SK-N-SH treated with all-trans-retinoic acid at 6 μM for 48 hours (cell line): ENCODE results near the gene BMP10.

ENCODE experiments used
- ATAC-seq: fragments of 200-7000 bp; cut with Tn5 transposase; 3 replicates; pipeline ENCODE4 v1.9.1; 2020; ENCODE audit warnings: mild to moderate bottlenecking, moderate library complexity
- BACH2 ChIP-seq: fragments of 250-450 bp; sonication (Bioruptor Pico); IDR thresholded peaks from 2 replicates; pipeline ENCODE4 v1.9.0; 2021; ENCODE audit warnings: mild to moderate bottlenecking, borderline replicate concordance
- GLIS3 ChIP-seq: fragments of 250-450 bp; sonication (Bioruptor Pico); IDR thresholded peaks from 2 replicates; pipeline ENCODE4 v1.5.0; 2020; ENCODE audit warnings: mild to moderate bottlenecking, moderate library complexity
- ISL1 ChIP-seq: fragments of 250-450 bp; sonication (Bioruptor Pico); IDR thresholded peaks from 2 replicates; pipeline ENCODE4 v2.1.2; 2022; ENCODE audit warnings: mild to moderate bottlenecking, moderate library complexity
- OSR1 ChIP-seq: fragments of 250-450 bp; sonication (Bioruptor Pico); IDR thresholded peaks from 2 replicates; pipeline ENCODE4 v1.8.0; 2022; ENCODE audit warnings: moderate library complexity, mild to moderate bottlenecking, inconsistent platforms
- PPARA ChIP-seq: fragments of 250-450 bp; sonication (Bioruptor Pico); IDR thresholded peaks from 2 replicates; pipeline ENCODE4 v1.5.0; 2020; ENCODE audit warnings: mild to moderate bottlenecking, borderline replicate concordance
- RARB ChIP-seq: fragments of 250-450 bp; sonication (Bioruptor Pico); IDR thresholded peaks from 2 replicates; pipeline ENCODE4 v1.8.0; 2021; ENCODE audit warnings: mild to moderate bottlenecking, moderate library complexity
- SNAI2 ChIP-seq: fragments of 250-450 bp; sonication (Bioruptor Pico); IDR thresholded peaks from 2 replicates; pipeline ENCODE4 v1.5.0; 2020; ENCODE audit warnings: mild to moderate bottlenecking, moderate library complexity
- TCF4 ChIP-seq: fragments of 250-450 bp; sonication (Bioruptor Pico); IDR thresholded peaks from 2 replicates; pipeline ENCODE4 v1.8.0; 2021; ENCODE audit warnings: mild to moderate bottlenecking, moderate library complexity, borderline replicate concordance
- TOX ChIP-seq: fragments of 250-450 bp; sonication (Bioruptor Pico); IDR thresholded peaks from 2 replicates; pipeline ENCODE4 v1.8.0; 2021; ENCODE audit warnings: mild to moderate bottlenecking, moderate library complexity, borderline replicate concordance
- ZC3H10 ChIP-seq: fragments of 250-450 bp; sonication (Bioruptor Pico); IDR thresholded peaks from 2 replicates; pipeline ENCODE4 v1.5.1; 2021; ENCODE audit warnings: mild to moderate bottlenecking, moderate library complexity
- ZFP30 ChIP-seq: fragments of 450-650 bp; formaldehyde crosslinking; IDR thresholded peaks from 2 replicates; pipeline ENCODE4 v1.5.0; 2022; ENCODE audit warnings: mild to moderate bottlenecking, moderate library complexity
- ZNF565 ChIP-seq: fragments of 450-650 bp; formaldehyde crosslinking; conservative IDR thresholded peaks from 2 replicates; pipeline ENCODE4 v1.5.0; 2020; ENCODE audit warnings: low read depth, mild to moderate bottlenecking, moderate library complexity
- ZNF70 ChIP-seq: fragments of 450-650 bp; formaldehyde crosslinking; IDR thresholded peaks from 2 replicates; pipeline ENCODE4 v1.5.0; 2020; ENCODE audit warnings: mild to moderate bottlenecking, moderate library complexity
- TF ChIP-seq, protein P1 (sequence below): fragments of 250-450 bp; sonication (Bioruptor Pico); IDR thresholded peaks from 2 replicates; pipeline ENCODE4 v1.5.0; 2020; ENCODE audit warnings: mild to moderate bottlenecking, moderate library complexity
- TF ChIP-seq, protein P2 (sequence below): fragments of 250-450 bp; sonication (Bioruptor Pico); IDR thresholded peaks from 2 replicates; pipeline ENCODE4 v1.5.1; 2021; ENCODE audit warnings: mild to moderate bottlenecking, moderate library complexity
- TF ChIP-seq, protein P3 (sequence below): fragments of 250-450 bp; sonication (Bioruptor Pico); IDR thresholded peaks from 2 replicates; pipeline ENCODE4 v1.8.0; 2021; ENCODE audit warnings: low read depth, mild to moderate bottlenecking, moderate library complexity, borderline replicate concordance
- TF ChIP-seq, protein P4 (sequence below): fragments of 250-450 bp; sonication (Bioruptor Pico); IDR thresholded peaks from 2 replicates; pipeline ENCODE4 v1.8.0; 2020; ENCODE audit warnings: mild to moderate bottlenecking, moderate library complexity, borderline replicate concordance
- TF ChIP-seq, protein P5 (sequence below): fragments of 250-450 bp; sonication (Bioruptor Pico); IDR thresholded peaks from 2 replicates; pipeline ENCODE4 v1.5.1; 2020; ENCODE audit warnings: low read depth, mild to moderate bottlenecking, moderate library complexity

The BMP10 gene

DNA sequence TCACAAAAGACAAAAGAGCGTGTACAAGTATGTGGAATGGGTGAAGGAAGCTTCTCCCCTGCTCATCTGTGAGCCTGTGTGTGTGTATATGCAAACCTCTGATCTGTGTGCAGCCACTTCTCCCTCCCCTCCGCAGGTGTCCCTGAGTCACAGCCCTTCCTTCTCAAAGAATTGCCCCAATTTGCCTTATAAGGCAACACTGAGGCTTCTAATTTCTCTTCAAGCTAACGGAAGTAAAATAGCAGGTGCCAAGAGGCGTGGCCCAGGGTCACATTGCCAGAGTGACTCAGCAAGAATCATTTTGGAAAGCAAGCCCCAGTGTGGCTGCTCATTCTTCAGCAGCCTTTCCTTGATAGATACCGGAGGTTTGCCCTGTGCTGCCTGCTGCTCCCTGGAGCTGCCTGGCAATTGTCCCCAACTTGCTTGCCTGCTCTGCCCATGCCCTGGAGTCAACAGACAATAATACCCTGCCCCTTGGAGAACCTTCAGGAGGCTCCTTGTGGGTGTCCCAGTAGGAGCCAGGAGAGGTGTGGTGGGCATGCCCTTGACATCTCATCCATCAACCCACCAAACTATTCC, 37.3 kb upstream of the BMP10 start:
- TF ChIP-seq, protein P1, sequence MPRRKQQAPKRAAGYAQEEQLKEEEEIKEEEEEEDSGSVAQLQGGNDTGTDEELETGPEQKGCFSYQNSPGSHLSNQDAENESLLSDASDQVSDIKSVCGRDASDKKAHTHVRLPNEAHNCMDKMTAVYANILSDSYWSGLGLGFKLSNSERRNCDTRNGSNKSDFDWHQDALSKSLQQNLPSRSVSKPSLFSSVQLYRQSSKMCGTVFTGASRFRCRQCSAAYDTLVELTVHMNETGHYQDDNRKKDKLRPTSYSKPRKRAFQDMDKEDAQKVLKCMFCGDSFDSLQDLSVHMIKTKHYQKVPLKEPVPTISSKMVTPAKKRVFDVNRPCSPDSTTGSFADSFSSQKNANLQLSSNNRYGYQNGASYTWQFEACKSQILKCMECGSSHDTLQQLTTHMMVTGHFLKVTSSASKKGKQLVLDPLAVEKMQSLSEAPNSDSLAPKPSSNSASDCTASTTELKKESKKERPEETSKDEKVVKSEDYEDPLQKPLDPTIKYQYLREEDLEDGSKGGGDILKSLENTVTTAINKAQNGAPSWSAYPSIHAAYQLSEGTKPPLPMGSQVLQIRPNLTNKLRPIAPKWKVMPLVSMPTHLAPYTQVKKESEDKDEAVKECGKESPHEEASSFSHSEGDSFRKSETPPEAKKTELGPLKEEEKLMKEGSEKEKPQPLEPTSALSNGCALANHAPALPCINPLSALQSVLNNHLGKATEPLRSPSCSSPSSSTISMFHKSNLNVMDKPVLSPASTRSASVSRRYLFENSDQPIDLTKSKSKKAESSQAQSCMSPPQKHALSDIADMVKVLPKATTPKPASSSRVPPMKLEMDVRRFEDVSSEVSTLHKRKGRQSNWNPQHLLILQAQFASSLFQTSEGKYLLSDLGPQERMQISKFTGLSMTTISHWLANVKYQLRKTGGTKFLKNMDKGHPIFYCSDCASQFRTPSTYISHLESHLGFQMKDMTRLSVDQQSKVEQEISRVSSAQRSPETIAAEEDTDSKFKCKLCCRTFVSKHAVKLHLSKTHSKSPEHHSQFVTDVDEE (CRISPR knock-in tag): no peak
- TF ChIP-seq, protein P2, sequence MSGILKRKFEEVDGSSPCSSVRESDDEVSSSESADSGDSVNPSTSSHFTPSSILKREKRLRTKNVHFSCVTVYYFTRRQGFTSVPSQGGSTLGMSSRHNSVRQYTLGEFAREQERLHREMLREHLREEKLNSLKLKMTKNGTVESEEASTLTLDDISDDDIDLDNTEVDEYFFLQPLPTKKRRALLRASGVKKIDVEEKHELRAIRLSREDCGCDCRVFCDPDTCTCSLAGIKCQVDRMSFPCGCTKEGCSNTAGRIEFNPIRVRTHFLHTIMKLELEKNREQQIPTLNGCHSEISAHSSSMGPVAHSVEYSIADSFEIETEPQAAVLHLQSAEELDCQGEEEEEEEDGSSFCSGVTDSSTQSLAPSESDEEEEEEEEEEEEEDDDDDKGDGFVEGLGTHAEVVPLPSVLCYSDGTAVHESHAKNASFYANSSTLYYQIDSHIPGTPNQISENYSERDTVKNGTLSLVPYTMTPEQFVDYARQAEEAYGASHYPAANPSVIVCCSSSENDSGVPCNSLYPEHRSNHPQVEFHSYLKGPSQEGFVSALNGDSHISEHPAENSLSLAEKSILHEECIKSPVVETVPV: no peak
- TF ChIP-seq BACH2 (CRISPR knock-in tag): no peak
- TF ChIP-seq, protein P3, sequence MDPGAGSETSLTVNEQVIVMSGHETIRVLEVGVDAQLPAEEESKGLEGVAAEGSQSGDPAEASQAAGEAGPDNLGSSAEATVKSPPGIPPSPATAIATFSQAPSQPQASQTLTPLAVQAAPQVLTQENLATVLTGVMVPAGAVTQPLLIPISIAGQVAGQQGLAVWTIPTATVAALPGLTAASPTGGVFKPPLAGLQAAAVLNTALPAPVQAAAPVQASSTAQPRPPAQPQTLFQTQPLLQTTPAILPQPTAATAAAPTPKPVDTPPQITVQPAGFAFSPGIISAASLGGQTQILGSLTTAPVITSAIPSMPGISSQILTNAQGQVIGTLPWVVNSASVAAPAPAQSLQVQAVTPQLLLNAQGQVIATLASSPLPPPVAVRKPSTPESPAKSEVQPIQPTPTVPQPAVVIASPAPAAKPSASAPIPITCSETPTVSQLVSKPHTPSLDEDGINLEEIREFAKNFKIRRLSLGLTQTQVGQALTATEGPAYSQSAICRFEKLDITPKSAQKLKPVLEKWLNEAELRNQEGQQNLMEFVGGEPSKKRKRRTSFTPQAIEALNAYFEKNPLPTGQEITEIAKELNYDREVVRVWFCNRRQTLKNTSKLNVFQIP (CRISPR knock-in tag): no peak
- TF ChIP-seq ZNF565 (CRISPR knock-in tag): no peak
- TF ChIP-seq ISL1 (CRISPR knock-in tag): no peak
- no peak for TF ChIP-seq PPARA (CRISPR knock-in tag)
- no peak for TF ChIP-seq SNAI2 (CRISPR knock-in tag)
- TF ChIP-seq ZFP30: no peak
- TF ChIP-seq, protein P4, sequence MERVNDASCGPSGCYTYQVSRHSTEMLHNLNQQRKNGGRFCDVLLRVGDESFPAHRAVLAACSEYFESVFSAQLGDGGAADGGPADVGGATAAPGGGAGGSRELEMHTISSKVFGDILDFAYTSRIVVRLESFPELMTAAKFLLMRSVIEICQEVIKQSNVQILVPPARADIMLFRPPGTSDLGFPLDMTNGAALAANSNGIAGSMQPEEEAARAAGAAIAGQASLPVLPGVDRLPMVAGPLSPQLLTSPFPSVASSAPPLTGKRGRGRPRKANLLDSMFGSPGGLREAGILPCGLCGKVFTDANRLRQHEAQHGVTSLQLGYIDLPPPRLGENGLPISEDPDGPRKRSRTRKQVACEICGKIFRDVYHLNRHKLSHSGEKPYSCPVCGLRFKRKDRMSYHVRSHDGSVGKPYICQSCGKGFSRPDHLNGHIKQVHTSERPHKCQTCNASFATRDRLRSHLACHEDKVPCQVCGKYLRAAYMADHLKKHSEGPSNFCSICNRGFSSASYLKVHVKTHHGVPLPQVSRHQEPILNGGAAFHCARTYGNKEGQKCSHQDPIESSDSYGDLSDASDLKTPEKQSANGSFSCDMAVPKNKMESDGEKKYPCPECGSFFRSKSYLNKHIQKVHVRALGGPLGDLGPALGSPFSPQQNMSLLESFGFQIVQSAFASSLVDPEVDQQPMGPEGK (CRISPR knock-in tag): no peak
- TF ChIP-seq, all 23 proteins: peak for 0
- peak; percentile 42 for ATAC-seq

DNA sequence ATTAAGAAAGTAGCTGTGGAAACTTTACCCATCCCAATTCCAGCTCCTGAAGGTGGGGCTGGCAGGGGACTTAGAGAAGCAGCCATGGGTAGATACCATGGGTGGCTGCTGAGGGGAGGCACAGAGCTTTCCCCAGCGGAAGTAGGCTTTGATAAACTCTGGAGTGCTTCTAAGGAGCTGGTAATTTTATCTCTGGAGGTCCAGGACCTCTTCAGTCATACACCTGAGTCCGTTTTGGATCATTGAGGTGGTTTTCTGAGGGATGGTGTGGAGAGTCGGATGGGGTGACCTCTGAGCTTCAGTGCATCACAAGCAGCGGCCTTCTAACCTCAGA, 36.7 kb upstream of the BMP10 start:
- ATAC-seq: no peak
- TF ChIP-seq RARB (CRISPR knock-in tag) (no peak), GLIS3 (CRISPR knock-in tag) (no peak), ZFP30 (no peak), OSR1 (no peak), ZC3H10 (CRISPR knock-in tag) (no peak), TOX (no peak), TCF4 (CRISPR knock-in tag) (no peak), ISL1 (CRISPR knock-in tag) (no peak), ZNF70 (no peak)
- TF ChIP-seq, protein P3 (CRISPR knock-in tag): no peak
- TF ChIP-seq, protein P2: no peak
- TF ChIP-seq, all 23 proteins: peak for 0

DNA sequence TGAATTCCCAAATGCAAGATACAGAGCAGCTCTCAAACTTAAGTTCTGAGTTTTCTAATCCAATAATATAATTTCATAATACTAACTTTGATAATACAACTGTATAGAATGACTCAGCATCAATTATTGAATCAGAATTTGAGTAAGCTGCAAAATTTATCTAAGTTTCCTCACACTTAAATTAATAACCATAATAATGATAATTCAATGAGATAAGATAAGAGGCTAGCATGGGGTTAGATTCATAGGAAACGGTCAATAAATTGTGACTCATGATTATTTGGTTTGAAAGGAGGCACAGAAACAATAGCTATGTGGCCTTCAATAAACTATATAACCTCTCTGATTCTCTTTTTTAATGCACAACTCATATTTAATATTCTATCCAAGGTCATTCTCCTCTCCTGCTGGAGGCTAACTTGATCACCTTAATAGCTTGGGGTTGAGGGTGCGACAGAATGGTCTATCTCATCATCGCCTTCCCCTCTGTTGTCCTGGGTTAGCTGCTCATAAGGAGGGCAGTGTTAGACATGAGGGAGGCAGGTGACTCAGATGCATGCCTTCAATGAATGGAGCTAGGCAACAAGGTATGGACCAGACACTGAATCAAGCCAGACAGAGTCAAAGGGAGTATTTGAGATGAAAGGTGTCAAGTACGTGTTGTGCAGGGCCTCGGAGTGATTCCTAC, 36.2 kb upstream of the BMP10 start:
- ATAC-seq: no peak
- TF ChIP-seq ISL1 (CRISPR knock-in tag): peak; percentile 68
- no peak for TF ChIP-seq ZNF70
- TF ChIP-seq, protein P5, sequence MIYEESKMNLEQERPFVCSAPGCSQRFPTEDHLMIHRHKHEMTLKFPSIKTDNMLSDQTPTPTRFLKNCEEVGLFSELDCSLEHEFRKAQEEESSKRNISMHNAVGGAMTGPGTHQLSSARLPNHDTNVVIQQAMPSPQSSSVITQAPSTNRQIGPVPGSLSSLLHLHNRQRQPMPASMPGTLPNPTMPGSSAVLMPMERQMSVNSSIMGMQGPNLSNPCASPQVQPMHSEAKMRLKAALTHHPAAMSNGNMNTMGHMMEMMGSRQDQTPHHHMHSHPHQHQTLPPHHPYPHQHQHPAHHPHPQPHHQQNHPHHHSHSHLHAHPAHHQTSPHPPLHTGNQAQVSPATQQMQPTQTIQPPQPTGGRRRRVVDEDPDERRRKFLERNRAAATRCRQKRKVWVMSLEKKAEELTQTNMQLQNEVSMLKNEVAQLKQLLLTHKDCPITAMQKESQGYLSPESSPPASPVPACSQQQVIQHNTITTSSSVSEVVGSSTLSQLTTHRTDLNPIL: no peak
